GM18951 (cell line): ENCODE measurements around the gene AFTPH.
A peak's percentile ranks its signal among the peaks of the same experiment; 100 is the strongest.

Source experiments
- POLR2A ChIP-seq: IDR thresholded peaks from 4 replicates; pipeline ENCODE4 v1.6.1; 2011; ENCODE audit warnings: mild to moderate bottlenecking; ENCODE audit not compliant: insufficient read length, insufficient read depth; ENCODE audit errors: extremely low read depth
- in situ Hi-C: fragments of 300-500 bp; cut with MboI; formaldehyde crosslinking; loops from one replicate; pipeline ENCODE4 v1.12.0; 2022; ENCODE audit warnings: low sequenced_read_pairs, mixed read lengths, inconsistent platforms; ENCODE audit not compliant: unreplicated experiment

The AFTPH gene

GRCh38 chr2:64623242-64623850 is 99.2 kb downstream of the AFTPH start:
- no peak for TF ChIP-seq POLR2A
- in situ Hi-C loops: no loop called here

- in situ Hi-C loops: no loop called here
- no peak for TF ChIP-seq POLR2A
These were observed 100.0 kb downstream of the AFTPH start for GRCh38 chr2:64624108-64624610.

DNA sequence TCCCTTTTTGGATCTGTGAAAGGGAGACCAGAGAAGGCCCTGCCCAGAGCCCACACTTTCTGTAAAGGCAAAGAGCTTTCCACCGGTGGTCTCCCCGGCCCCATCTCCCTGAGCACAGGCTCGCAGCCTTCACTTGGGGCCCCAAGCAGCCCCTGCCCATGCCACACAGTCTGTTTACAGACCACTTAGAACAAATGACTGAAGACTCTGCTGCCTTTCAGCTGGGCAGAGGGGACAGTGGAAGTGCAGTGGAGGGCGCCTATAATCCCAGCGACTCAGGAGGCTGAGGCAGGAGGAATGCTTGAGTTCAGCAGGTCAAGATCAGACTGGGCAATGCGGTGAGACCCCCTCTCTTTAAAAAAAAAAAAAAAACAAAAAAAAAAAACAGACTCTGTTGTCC is 100.7 kb downstream of the AFTPH start:
- in situ Hi-C loops: loop anchor here (25.0 kb wide), 1 partner anchor 412 kb away; no protein-coding TSS in a partner anchor
- TF ChIP-seq POLR2A: no peak

GRCh38 chr2:64625299-64626145 is 101.4 kb downstream of the AFTPH start:
- TF ChIP-seq POLR2A: no peak
- in situ Hi-C loops: loop anchor here (25.0 kb wide), 1 partner anchor 412 kb away; no protein-coding TSS in a partner anchor

GRCh38 chr2:64626146-64626809 is 102.2 kb downstream of the AFTPH start:
- no peak for TF ChIP-seq POLR2A
- in situ Hi-C loops: loop anchor here (25.0 kb wide), 1 partner anchor 411 kb away; no protein-coding TSS in a partner anchor

DNA sequence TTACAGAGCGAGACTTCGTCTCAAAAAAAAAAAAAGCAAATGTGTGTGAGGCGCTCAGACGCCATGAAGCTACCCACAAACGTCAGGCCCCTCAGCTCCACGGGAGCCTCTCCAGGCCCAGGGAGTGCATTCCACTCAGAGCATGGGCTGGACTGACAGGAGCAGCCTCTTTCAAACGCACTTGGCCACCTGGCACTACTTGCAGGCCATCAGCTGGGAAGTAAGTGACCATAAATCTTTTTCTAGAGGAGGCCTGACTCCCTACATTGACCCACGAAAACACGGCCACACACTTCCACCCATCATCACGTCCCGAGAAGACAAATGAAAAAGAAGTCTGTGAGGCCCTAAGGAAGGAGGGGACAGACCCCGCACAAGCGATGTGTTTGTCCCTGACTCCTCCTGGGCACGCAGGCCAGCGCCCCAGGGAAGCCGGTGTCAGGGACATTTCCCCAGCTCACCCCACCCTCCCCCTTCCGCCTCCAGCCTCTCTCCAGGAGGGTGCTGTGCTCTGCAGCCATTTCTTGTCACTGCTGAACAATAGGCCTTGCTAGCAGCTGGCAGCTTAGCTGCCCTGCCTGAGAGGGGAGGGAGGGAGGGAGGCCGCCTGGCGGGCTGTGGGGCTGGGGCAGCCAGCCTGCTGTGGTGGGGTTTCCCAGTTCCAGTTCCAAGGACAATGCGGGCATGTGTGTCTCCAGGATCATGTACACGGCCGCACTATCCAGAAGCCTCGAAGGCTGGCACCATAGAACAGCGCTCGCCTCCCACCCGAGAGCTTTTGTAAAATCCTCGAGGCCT is 103.0 kb downstream of the AFTPH start:
- TF ChIP-seq POLR2A: no peak
- in situ Hi-C loops: loop anchor here (25.0 kb wide), 1 partner anchor 410 kb away; no protein-coding TSS in a partner anchor

DNA sequence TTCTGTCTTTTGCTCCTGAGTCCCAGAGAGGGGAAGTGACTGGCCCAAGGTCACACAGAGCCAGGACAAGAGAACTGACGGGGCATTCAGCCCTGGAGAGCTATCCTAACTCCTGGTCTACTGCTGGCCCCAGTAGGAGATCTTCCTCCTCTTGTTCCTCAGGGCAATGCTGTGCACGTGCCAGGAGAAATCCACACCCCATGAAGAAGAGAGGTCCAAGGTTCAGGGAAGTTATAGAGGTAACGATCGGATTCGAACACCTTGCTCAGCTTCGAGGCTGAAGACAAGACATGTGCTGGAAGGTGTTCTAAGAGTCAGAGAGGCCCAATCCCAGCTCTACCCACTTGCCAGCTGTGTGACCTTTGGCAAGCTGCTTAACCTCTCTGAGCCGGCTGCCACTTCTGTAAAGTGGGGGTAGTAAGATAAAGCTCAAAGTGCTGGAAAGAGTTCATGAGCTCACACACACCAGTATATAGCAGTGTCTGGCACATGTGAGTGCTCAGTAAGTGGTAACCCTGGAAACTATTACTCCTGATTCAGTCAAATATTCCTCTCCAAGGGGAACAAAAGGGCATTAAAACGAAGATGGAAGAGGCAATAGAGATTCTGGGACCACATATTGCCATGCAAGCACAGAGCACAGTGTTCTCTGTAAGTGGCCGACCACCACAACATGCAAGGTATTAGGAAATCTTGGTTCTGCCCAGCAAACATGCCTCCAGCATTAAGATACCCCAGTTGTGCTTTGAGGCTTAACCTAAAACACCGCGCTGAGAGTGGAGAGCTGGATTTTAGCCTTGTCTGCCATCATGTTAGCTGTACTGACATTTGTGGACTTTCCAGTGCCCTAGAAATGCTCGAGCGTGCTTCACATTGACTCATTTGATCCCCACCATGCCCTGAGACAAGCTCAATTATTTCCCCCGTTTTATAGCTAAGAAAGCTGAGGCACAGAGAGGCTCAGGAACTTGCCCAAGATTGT is 104.0 kb downstream of the AFTPH start:
- in situ Hi-C loops: loop anchor here (25.0 kb wide), 1 partner anchor 409 kb away; no protein-coding TSS in a partner anchor
- TF ChIP-seq POLR2A: peak; percentile 12

GRCh38 chr2:64629329-64629781 is 105.2 kb downstream of the AFTPH start:
- in situ Hi-C loops: loop anchor here (25.0 kb wide), 1 partner anchor 408 kb away; no protein-coding TSS in a partner anchor
- TF ChIP-seq POLR2A: no peak

- no peak for TF ChIP-seq POLR2A
- in situ Hi-C loops: loop anchor here (10.0 to 25.0 kb wide), 2 partner anchors 235 to 407 kb away; no protein-coding TSS in a partner anchor
These were observed 105.7 kb downstream of the AFTPH start for GRCh38 chr2:64629875-64630274.

DNA sequence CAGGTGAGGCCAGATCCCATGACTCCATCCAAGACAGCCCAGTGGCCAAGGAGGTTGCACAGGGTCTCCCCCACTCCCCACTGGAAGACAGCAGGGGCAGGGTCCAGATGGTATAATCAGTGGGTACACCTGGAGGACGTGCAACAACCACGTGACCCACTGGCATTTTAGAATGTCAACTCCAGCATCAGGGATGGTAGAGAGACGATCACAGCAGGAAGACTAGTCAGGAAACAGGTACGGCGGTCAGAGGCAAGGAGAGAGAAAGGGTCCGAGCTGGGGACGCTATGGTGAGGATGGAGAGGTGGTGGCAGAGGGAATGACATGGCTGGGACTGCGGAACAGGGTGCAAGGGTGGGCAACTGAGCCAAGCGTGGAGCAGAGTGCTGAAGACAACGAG is 106.6 kb downstream of the AFTPH start:
- TF ChIP-seq POLR2A: no peak
- in situ Hi-C loops: loop anchor here (10.0 to 25.0 kb wide), 2 partner anchors 234 to 407 kb away; no protein-coding TSS in a partner anchor

- in situ Hi-C loops: loop anchor here (10.0 to 25.0 kb wide), 2 partner anchors 233 to 406 kb away; no protein-coding TSS in a partner anchor
- no peak for TF ChIP-seq POLR2A
These were observed 107.6 kb downstream of the AFTPH start for GRCh38 chr2:64631771-64632170.
